Endothelial cell (in vitro differentiated cells): ENCODE results near the gene TPRG1. TPM values are rescaled to one million over a fixed set of nuclear protein-coding genes. Genes with fewer than 3 reads are reported as not detected.

ENCODE experiments used
- DNase-seq: peaks from one replicate; pipeline ENCODE4 v3.0.0; 2021; ENCODE audit warnings: low spot score
- H3K27ac Mint-ChIP-seq: one replicate; pipeline ENCODE4 v1.8.0; 2021; ENCODE audit warnings: mixed read lengths, inconsistent platforms; ENCODE audit not compliant: unreplicated experiment
- H3K27me3 Mint-ChIP-seq: one replicate; pipeline ENCODE4 v1.8.0; 2021; ENCODE audit warnings: mild to moderate bottlenecking, moderate library complexity, mixed read lengths, inconsistent platforms; ENCODE audit not compliant: unreplicated experiment
- H3K36me3 Mint-ChIP-seq: one replicate; pipeline ENCODE4 v1.8.0; 2021; ENCODE audit warnings: mild to moderate bottlenecking, low read depth, mixed read lengths, inconsistent platforms; ENCODE audit not compliant: unreplicated experiment
- H3K4me1 Mint-ChIP-seq: one replicate; pipeline ENCODE4 v1.8.0; 2021; ENCODE audit warnings: mild to moderate bottlenecking, mixed read lengths, inconsistent platforms; ENCODE audit not compliant: unreplicated experiment
- H3K4me3 Mint-ChIP-seq: one replicate; pipeline ENCODE4 v1.8.0; 2021; ENCODE audit warnings: mild to moderate bottlenecking, mixed read lengths, inconsistent platforms; ENCODE audit not compliant: unreplicated experiment
- H3K9me3 Mint-ChIP-seq: one replicate; pipeline ENCODE4 v1.8.0; 2021; ENCODE audit warnings: mixed read lengths, inconsistent platforms; ENCODE audit not compliant: unreplicated experiment
- CTCF ChIP-seq: fragments of 200-600 bp; sonication (generic); IDR thresholded peaks from one replicate; pipeline ENCODE4 v1.5.0; 2021; ENCODE audit warnings: antibody characterized with exemption; ENCODE audit not compliant: unreplicated experiment
- total RNA-seq: library from RNA; stranded (reverse); fragmentation: NEBNext Ultra II Directional; extraction: Animal tissue kit (Norgen Biotek cat#: 25700); gene quantifications from one replicate; pipeline ENCODE4 v1.2.1, GENCODE V29; 2021; ENCODE audit not compliant: unreplicated experiment

Gene TPRG1
- total RNA-seq, 1 donor from 2014 or later = 2.1 TPM

GRCh38 chr3:189170559-189170958, 1.2 kb upstream of the TPRG1 start:
- H3K4me3 Mint-ChIP-seq = no peak overlapping the region
- peaks cover 2% of the 10 kb centered on the region for H3K27me3 Mint-ChIP-seq
- no peak for DNase-seq
- no peak overlapping the region for H3K27ac Mint-ChIP-seq
- H3K9me3 Mint-ChIP-seq = no peaks in the 10 kb centered on the region
- no peaks in the 10 kb centered on the region for H3K36me3 Mint-ChIP-seq
- no peak for TF ChIP-seq CTCF
- no peaks in the 10 kb centered on the region for H3K4me1 Mint-ChIP-seq

GRCh38 chr3:189172668-189173419, 1.1 kb downstream of the TPRG1 start:
- H3K9me3 Mint-ChIP-seq = no peaks in the 10 kb centered on the region
- H3K27me3 Mint-ChIP-seq = peaks cover 1% of the 10 kb centered on the region
- H3K36me3 Mint-ChIP-seq = no peaks in the 10 kb centered on the region
- no peaks in the 10 kb centered on the region for H3K4me1 Mint-ChIP-seq
- H3K4me3 Mint-ChIP-seq = no peak overlapping the region
- no peak for TF ChIP-seq CTCF
- DNase-seq = no peak
- H3K27ac Mint-ChIP-seq = no peak overlapping the region

GRCh38 chr3:189184566-189184965, 12.8 kb downstream of the TPRG1 start:
- peaks cover 2% of the 10 kb centered on the region for H3K27me3 Mint-ChIP-seq
- TF ChIP-seq CTCF = no peak

GRCh38 chr3:189186101-189186500, 14.3 kb downstream of the TPRG1 start:
- no peaks in the 10 kb centered on the region for H3K4me1 Mint-ChIP-seq
- H3K9me3 Mint-ChIP-seq = peaks cover 10% of the 10 kb centered on the region
- H3K4me3 Mint-ChIP-seq = no peak overlapping the region
- DNase-seq = no peak
- no peak overlapping the region for H3K27ac Mint-ChIP-seq
- H3K36me3 Mint-ChIP-seq = peaks cover 13% of the 10 kb centered on the region
- peaks cover 2% of the 10 kb centered on the region for H3K27me3 Mint-ChIP-seq
- no peak for TF ChIP-seq CTCF

More at GRCh38 chr3:189184566-189184965, 12.8 kb downstream of the TPRG1 start:
- H3K4me1 Mint-ChIP-seq = no peaks in the 10 kb centered on the region
- peaks cover 10% of the 10 kb centered on the region for H3K9me3 Mint-ChIP-seq
- H3K27ac Mint-ChIP-seq = no peak overlapping the region
- DNase-seq = no peak
- H3K4me3 Mint-ChIP-seq = no peak overlapping the region
- peaks cover 14% of the 10 kb centered on the region for H3K36me3 Mint-ChIP-seq

- no peak for TF ChIP-seq CTCF
- no peaks in the 10 kb centered on the region for H3K9me3 Mint-ChIP-seq
- H3K4me3 Mint-ChIP-seq = no peak overlapping the region
- DNase-seq = no peak
- no peak overlapping the region for H3K27ac Mint-ChIP-seq
- peaks cover 5% of the 10 kb centered on the region for H3K36me3 Mint-ChIP-seq
- H3K27me3 Mint-ChIP-seq = peaks cover 1% of the 10 kb centered on the region
- no peaks in the 10 kb centered on the region for H3K4me1 Mint-ChIP-seq
These were observed 16.7 kb downstream of the TPRG1 start for GRCh38 chr3:189188466-189188865.
